ENCODE data around the gene PLXNA4.

PLXNA4 gene

GRCh38 chr7:132122901-132123300 is 453.4 kb downstream of the PLXNA4 start:
- no peak for DNase-seq

- DNase-seq: no peak
Measured at GRCh38 chr7:132121987-132122386, 454.3 kb downstream of the PLXNA4 start.

- no peak for DNase-seq
Measured at GRCh38 chr7:132118641-132119040, 457.6 kb downstream of the PLXNA4 start.

GRCh38 chr7:132117636-132118035 is 458.6 kb downstream of the PLXNA4 start:
- no peak for DNase-seq

- DNase-seq: no peak
Measured at GRCh38 chr7:132117181-132117580, 459.1 kb downstream of the PLXNA4 start.

GRCh38 chr7:132116369-132116768 is 459.9 kb downstream of the PLXNA4 start:
- DNase-seq: no peak

- DNase-seq: no peak
Measured at GRCh38 chr7:132115758-132116157, 460.5 kb downstream of the PLXNA4 start.

GRCh38 chr7:132115028-132115427 is 461.2 kb downstream of the PLXNA4 start:
- DNase-seq: no peak

GRCh38 chr7:132114411-132114810 is 461.9 kb downstream of the PLXNA4 start:
- no peak for DNase-seq

GRCh38 chr7:132113536-132114371 is 462.5 kb downstream of the PLXNA4 start:
- DNase-seq: no peak

- no peak for DNase-seq
Measured at GRCh38 chr7:132112657-132113056, 463.6 kb downstream of the PLXNA4 start.

GRCh38 chr7:132112106-132112505 is 464.2 kb downstream of the PLXNA4 start:
- DNase-seq: no peak

GRCh38 chr7:132110692-132111091 is 465.6 kb downstream of the PLXNA4 start:
- DNase-seq: no peak

- DNase-seq: no peak
Measured at GRCh38 chr7:132109769-132110168, 466.5 kb downstream of the PLXNA4 start.

- no peak for DNase-seq
Measured at GRCh38 chr7:132108563-132108962, 467.7 kb downstream of the PLXNA4 start.

- no peak for DNase-seq
Measured at GRCh38 chr7:132106491-132106890, 469.8 kb downstream of the PLXNA4 start.

- DNase-seq: no peak
Measured at GRCh38 chr7:132105096-132105495, 471.2 kb downstream of the PLXNA4 start.

- DNase-seq: no peak
Measured at GRCh38 chr7:132103718-132104117, 472.6 kb downstream of the PLXNA4 start.

GRCh38 chr7:132102942-132103341 is 473.3 kb downstream of the PLXNA4 start:
- no peak for DNase-seq

GRCh38 chr7:132102391-132102790 is 473.9 kb downstream of the PLXNA4 start:
- DNase-seq: no peak

- DNase-seq: no peak
Measured at GRCh38 chr7:132100981-132101380, 475.3 kb downstream of the PLXNA4 start.

- DNase-seq: no peak
Measured at GRCh38 chr7:132100483-132100882, 475.8 kb downstream of the PLXNA4 start.

GRCh38 chr7:132099163-132099562 is 477.1 kb downstream of the PLXNA4 start:
- DNase-seq: no peak

GRCh38 chr7:132098327-132098726 is 477.9 kb downstream of the PLXNA4 start:
- DNase-seq: no peak

GRCh38 chr7:132097550-132098134 is 478.6 kb downstream of the PLXNA4 start:
- DNase-seq: no peak
